PFSK-1 (cell line): Measurements from ENCODE around the gene FAM184B.

Experiments
- FOXP2 ChIP-seq: optimal IDR thresholded peaks from 2 replicates; pipeline ENCODE3; 2011; ENCODE audit warnings: borderline replicate concordance, control low read depth, inconsistent platforms; ENCODE audit not compliant: insufficient read depth; ENCODE audit errors: extremely low read length, extremely low read depth
- POLR2AphosphoS5 ChIP-seq: IDR thresholded peaks from 2 replicates; pipeline ENCODE4 v1.6.1; 2012; ENCODE audit warnings: low read depth, mild to moderate bottlenecking, control low read depth, low read length, moderate library complexity
- SIN3A ChIP-seq: IDR thresholded peaks from 2 replicates; pipeline ENCODE4 v1.6.1; 2012; ENCODE audit warnings: mild to moderate bottlenecking, low read length, moderate library complexity, borderline replicate concordance; ENCODE audit not compliant: insufficient read depth
- TAF1 ChIP-seq: IDR thresholded peaks from 2 replicates; pipeline ENCODE4 v1.6.1; 2012; ENCODE audit warnings: low read length, control low read depth, borderline replicate concordance; ENCODE audit not compliant: insufficient read depth
- TF ChIP-seq, protein P1 (sequence below), 2 experiments: IDR thresholded peaks; 2 replicates each; pipeline versions ENCODE4 v1.6.1 to v1.8.0; 2011 to 2012; ENCODE audit warnings: low read depth in 2 of 2, low read length in 2 of 2, control low read depth in 1 of 2, inconsistent platforms in 1 of 2, mild to moderate bottlenecking in 1 of 2, moderate library complexity in 1 of 2; ENCODE audit not compliant: insufficient read depth in 1 of 2

Gene FAM184B

GRCh38 chr4:17687237-17687857 is 94.1 kb downstream of the FAM184B start:
- TF ChIP-seq SIN3A = no peak
- TF ChIP-seq POLR2AphosphoS5 = no peak

DNA sequence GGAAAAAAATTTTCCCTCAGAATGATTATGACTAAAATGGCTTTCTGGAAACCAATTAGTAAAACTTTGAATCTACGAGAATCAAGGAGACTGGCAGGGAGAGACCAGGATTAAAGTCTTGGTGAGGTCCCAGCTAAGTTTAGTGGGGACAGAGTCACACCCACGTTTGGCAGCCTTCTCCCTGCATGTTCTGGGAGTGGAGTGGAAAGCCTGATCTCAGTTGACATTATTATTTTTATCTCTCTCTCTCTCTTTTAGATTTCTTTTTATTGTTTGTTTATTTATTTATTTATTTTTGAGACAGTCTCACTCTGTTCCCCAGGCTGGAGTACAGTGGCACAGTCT is 99.2 kb downstream of the FAM184B start:
- TF ChIP-seq POLR2AphosphoS5 (no peak), TAF1 (no peak), SIN3A (no peak), FOXP2 (no peak)
- TF ChIP-seq, protein P1, sequence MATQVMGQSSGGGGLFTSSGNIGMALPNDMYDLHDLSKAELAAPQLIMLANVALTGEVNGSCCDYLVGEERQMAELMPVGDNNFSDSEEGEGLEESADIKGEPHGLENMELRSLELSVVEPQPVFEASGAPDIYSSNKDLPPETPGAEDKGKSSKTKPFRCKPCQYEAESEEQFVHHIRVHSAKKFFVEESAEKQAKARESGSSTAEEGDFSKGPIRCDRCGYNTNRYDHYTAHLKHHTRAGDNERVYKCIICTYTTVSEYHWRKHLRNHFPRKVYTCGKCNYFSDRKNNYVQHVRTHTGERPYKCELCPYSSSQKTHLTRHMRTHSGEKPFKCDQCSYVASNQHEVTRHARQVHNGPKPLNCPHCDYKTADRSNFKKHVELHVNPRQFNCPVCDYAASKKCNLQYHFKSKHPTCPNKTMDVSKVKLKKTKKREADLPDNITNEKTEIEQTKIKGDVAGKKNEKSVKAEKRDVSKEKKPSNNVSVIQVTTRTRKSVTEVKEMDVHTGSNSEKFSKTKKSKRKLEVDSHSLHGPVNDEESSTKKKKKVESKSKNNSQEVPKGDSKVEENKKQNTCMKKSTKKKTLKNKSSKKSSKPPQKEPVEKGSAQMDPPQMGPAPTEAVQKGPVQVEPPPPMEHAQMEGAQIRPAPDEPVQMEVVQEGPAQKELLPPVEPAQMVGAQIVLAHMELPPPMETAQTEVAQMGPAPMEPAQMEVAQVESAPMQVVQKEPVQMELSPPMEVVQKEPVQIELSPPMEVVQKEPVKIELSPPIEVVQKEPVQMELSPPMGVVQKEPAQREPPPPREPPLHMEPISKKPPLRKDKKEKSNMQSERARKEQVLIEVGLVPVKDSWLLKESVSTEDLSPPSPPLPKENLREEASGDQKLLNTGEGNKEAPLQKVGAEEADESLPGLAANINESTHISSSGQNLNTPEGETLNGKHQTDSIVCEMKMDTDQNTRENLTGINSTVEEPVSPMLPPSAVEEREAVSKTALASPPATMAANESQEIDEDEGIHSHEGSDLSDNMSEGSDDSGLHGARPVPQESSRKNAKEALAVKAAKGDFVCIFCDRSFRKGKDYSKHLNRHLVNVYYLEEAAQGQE (IDR thresholded peaks at IDR 0.05; ENCODE audit: insufficient read depth in 1 of 2, low read depth in 2 of 2, low read length in 2 of 2) = no peak

- TF ChIP-seq TAF1 (no peak), SIN3A (no peak), POLR2AphosphoS5 (no peak), FOXP2 (no peak)
- TF ChIP-seq, protein P1 (IDR thresholded peaks at IDR 0.05; ENCODE audit: insufficient read depth in 1 of 2, low read depth in 2 of 2, low read length in 2 of 2) = no peak
Observed at GRCh38 chr4:17681281-17682221, 99.9 kb downstream of the FAM184B start.

DNA sequence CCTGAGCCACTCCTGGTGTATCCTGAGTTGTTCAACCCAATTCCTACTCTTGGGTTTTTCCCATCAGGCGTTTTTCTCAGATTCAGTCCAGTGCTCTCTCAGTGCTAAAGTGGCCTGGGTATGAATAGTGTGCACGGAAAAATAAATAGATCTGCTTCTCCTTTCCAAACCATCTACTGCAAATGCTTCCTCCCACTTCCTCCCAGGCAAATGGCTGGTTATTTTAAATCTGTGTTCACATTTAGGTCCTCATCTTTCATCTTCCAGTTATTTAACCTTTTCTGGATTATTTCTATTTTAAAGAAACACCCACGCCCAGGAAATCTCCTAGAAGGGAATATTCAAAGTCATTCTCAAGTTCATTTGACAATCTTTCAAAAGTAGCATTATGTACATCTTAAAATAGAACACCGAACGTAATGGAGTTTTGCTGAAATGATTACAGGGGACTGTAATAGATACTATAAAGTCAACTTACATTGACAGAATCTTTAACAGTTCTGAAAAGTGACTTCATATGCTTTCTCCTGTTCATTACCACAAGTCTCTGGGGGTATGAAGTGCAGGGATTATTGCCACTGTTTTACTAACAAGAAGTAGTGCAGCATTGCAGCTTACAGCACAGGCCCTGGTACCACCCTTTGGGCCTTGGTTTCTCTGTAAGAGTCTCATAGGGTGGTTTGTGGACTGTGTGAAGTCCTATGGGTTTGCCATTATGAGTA is 100.7 kb downstream of the FAM184B start:
- TF ChIP-seq FOXP2 (no peak), SIN3A (no peak), POLR2AphosphoS5 (no peak), TAF1 (no peak)
- TF ChIP-seq, protein P1 (IDR thresholded peaks at IDR 0.05; ENCODE audit: insufficient read depth in 1 of 2, low read depth in 2 of 2, low read length in 2 of 2) = no peak

GRCh38 chr4:17670423-17670822 is 111.0 kb downstream of the FAM184B start:
- TF ChIP-seq SIN3A (no peak), FOXP2 (no peak), POLR2AphosphoS5 (no peak), TAF1 (no peak)
- TF ChIP-seq, protein P1 (IDR thresholded peaks at IDR 0.05; ENCODE audit: insufficient read depth in 1 of 2, low read depth in 2 of 2, low read length in 2 of 2) = no peak
